Stomach smooth muscle (tissue), 2 donors: Measurements from ENCODE around the gene SLC6A8.
A peak's percentile ranks its signal among the peaks of the same experiment; 100 is the strongest.

Source experiments
- H3K27ac ChIP-seq: one replicate; pipeline ENCODE4 v1.7.0; 2013; ENCODE audit warnings: mild to moderate bottlenecking, low read length, inconsistent platforms
- H3K27me3 ChIP-seq, 2 donors: one replicate each; pipeline ENCODE4 v1.7.0; 2013; ENCODE audit warnings: low read length in 2 of 2; ENCODE audit not compliant: insufficient read depth in 2 of 2, control insufficient read depth in 1 of 2
- H3K36me3 ChIP-seq, 2 donors: one replicate each; pipeline ENCODE4 v1.7.0; 2013; ENCODE audit warnings: low read length in 2 of 2; ENCODE audit not compliant: control insufficient read depth in 2 of 2, insufficient read depth in 2 of 2
- H3K4me1 ChIP-seq: one replicate; pipeline ENCODE4 v1.7.0; 2013; ENCODE audit warnings: low read length; ENCODE audit not compliant: control insufficient read depth, insufficient read depth
- H3K4me3 ChIP-seq, 2 donors: one replicate each; pipeline ENCODE4 v1.7.0; 2013; ENCODE audit warnings: low read length in 2 of 2
- H3K9ac ChIP-seq, 2 donors: one replicate each; pipeline ENCODE4 v1.7.0; 2013; ENCODE audit warnings: low read length in 2 of 2, mild to moderate bottlenecking in 1 of 2
- H3K9me3 ChIP-seq, 2 donors: one replicate each; pipeline ENCODE4 v1.7.0; 2013; ENCODE audit warnings: low read length in 2 of 2; ENCODE audit not compliant: control insufficient read depth in 2 of 2
- donor health status: healthy.
- donor health status: Pancreatic carcinoma.

SLC6A8 gene

DNA sequence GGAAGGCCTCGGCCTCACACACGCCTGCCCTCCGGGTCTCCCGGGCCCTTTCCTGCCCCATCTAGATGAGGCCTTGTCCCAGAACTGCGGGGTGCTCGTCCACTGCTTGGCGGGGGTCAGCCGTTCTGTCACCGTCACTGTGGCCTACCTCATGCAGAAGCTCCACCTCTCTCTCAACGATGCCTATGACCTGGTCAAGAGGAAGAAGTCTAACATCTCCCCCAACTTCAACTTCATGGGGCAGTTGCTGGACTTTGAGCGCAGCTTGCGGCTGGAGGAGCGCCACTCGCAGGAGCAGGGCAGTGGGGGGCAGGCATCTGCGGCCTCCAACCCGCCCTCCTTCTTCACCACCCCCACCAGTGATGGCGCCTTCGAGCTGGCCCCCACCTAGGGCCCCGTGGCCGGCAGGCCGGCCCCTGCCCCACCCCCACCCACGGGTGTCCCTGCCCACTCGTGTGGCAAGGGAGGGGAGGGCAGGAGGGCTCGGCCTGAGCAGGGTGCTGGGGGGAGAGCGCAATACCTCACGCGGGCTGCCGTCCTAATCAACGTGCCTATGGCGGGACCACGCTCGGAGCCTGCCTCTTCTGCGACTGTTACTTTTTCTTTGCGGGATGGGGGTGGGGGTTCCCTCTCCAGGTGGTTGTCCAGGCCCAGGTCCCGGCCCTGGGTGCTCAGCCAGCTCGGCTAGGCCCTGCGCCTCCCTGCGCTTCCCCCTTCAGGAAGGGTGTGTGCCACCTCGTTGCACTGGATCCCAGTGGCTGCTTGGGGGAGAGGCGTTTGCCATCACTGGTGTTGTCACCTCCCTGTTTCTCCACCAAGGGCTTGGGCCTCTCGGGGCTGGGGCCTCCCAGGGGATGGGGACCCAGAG, 37.6 kb upstream of the SLC6A8 start:
- Histone ChIP-seq H3K4me3 (no peak overlapping the region), H3K27me3 (peaks cover 27 to 35% of the 10 kb centered on the region in 2 donors), H3K9me3 (peaks cover 0 to 10% of the 10 kb centered on the region in 2 donors), H3K9ac (no peak overlapping the region), H3K36me3 (no peaks in the 10 kb centered on the region), H3K4me1 (peaks cover 7% of the 10 kb centered on the region), H3K27ac (no peak overlapping the region)

DNA sequence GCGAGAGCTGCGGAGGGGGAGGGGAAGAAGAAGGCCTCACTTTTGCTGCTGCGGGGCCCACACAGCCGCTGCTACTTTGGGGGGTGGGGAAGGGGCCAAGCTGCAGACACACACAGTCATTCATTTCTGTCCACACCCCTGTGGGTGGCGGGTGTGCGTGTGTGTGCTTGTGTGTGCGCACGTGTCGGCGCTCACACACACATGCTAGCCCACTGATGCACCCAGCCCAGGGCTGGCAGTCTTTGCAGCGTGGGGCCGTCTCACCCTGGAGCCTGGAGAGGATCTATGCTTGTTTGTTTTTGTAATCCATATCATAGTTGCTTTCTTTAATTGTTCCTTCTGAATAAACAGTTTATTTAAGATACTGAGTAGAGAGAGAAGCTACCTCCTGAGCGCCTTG, 36.8 kb upstream of the SLC6A8 start:
- peaks cover 0 to 10% of the 10 kb centered on the region in 2 donors for H3K9me3 ChIP-seq
- peaks cover 7% of the 10 kb centered on the region for H3K4me1 ChIP-seq
- H3K4me3 ChIP-seq, result no peak overlapping the region
- peaks cover 19 to 28% of the 10 kb centered on the region in 2 donors for H3K27me3 ChIP-seq
- H3K36me3 ChIP-seq, result no peaks in the 10 kb centered on the region
- no peak overlapping the region for H3K27ac ChIP-seq
- no peak overlapping the region for H3K9ac ChIP-seq

DNA sequence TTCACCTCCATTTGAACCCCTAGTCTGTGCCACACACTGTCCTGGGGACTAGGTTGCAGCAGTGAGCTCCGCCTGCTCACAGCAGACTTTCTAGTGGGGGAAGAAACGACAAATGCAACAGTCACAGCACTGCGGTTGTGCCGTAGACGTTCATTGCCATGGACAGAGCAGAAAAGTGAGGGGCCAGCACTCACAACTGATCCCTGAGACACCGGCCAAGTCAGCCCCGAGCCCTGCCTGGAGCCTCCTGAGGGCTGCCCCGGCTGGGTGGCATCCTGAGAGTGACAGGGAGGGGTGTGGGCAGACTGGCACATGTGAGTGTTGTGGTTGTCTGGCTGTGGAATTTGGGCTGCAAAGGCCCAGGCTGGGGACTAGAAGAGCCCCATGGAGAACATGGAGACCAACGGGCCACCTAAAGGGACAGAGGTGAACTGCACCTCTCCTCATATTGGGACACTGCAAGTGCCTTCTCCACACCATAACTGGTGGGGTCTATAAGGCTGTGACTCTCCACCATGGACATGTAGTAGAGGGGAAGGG, 36.1 kb upstream of the SLC6A8 start:
- no peak overlapping the region for H3K4me3 ChIP-seq
- H3K4me1 ChIP-seq, result peaks cover 7% of the 10 kb centered on the region
- no peaks in the 10 kb centered on the region for H3K36me3 ChIP-seq
- peaks cover 12 to 22% of the 10 kb centered on the region in 2 donors for H3K27me3 ChIP-seq
- H3K27ac ChIP-seq, result no peak overlapping the region
- peaks cover 0 to 10% of the 10 kb centered on the region in 2 donors for H3K9me3 ChIP-seq
- H3K9ac ChIP-seq, result no peak overlapping the region

DNA sequence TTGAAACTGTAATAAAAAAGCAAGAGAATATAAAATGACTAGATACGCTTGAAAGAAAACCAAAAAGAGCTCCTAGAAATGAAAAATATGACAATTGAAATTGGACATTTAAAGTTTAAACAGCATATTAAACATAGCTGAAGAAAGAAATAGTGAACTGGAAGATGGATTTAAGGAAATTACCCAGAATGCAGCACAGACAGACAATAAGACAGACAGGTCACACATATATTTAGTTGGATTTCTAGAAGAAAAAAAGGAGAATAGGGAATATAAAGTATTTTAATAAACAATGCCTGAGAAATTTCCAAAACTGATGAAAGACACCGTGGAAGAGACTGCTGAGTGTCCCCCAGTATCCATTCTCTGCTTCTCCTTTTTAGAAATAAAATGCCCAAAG, 34.2 kb upstream of the SLC6A8 start:
- Histone ChIP-seq H3K4me3 (no peak overlapping the region), H3K4me1 (no peaks in the 10 kb centered on the region), H3K27ac (no peak overlapping the region), H3K36me3 (no peaks in the 10 kb centered on the region), H3K27me3 (peaks cover 2 to 10% of the 10 kb centered on the region in 2 donors), H3K9ac (no peak overlapping the region), H3K9me3 (peaks cover 0 to 10% of the 10 kb centered on the region in 2 donors)

- no peaks in the 10 kb centered on the region for H3K36me3 ChIP-seq
- peaks cover 5 to 7% of the 10 kb centered on the region in 2 donors for H3K27me3 ChIP-seq
These were observed 30.6 kb upstream of the SLC6A8 start for GRCh38 chrX:153657161-153657560.

DNA sequence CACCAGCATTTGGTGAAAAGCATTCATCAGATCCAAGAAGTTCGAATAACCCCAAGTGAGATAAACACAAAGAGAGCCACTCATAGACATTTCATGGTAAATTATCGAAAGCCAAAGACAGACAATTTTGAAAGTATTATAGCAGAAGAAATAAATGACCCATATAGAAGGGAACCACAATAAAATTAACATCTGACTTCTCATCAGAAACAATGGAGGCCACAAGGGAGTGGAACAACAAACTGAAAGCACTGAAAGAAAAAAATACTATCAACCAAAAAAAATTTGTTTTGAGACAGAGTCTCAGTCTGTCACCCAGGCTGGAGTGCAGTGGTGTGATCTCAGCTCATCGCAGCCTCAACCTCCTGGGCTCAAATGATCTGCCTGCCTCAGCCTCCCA, 28.5 kb upstream of the SLC6A8 start:
- H3K4me1 ChIP-seq, result no peaks in the 10 kb centered on the region

More at GRCh38 chrX:153657161-153657560, 30.6 kb upstream of the SLC6A8 start:
- Histone ChIP-seq H3K9ac (no peak overlapping the region), H3K4me1 (no peaks in the 10 kb centered on the region), H3K27ac (no peak overlapping the region), H3K9me3 (peaks cover 0 to 10% of the 10 kb centered on the region in 2 donors), H3K4me3 (no peak overlapping the region)

DNA sequence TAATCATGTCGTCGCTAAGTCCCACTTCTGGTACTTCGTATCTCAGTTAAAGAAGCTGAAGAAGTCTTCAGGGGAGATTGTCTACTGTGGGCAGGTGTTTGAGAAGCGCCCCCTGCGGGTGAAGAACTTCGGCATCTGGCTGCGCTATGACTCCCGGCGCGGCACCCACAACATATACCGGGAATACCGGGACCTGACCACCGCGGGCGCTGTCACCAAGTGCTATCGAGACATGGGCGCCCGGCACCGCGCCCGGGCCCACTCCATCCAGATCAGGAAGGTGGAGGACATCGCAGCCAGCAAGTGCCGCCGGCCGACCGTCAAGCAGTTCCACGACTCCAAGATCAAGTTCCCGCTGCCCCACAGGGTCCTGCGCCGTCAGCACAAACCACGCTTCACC, 25.5 kb upstream of the SLC6A8 start:
- H3K4me1 ChIP-seq, result no peaks in the 10 kb centered on the region
- no peak overlapping the region for H3K4me3 ChIP-seq
- H3K27me3 ChIP-seq, result peaks cover 5 to 20% of the 10 kb centered on the region in 2 donors

More for the DNA sequence above, 28.5 kb upstream of the SLC6A8 start:
- H3K4me3 ChIP-seq, result no peak overlapping the region
- no peaks in the 10 kb centered on the region for H3K36me3 ChIP-seq
- H3K27me3 ChIP-seq, result peaks cover 5 to 10% of the 10 kb centered on the region in 2 donors
- no peak overlapping the region for H3K9ac ChIP-seq
- peaks cover 0 to under 1% of the 10 kb centered on the region in 2 donors for H3K9me3 ChIP-seq
- no peak overlapping the region for H3K27ac ChIP-seq

DNA sequence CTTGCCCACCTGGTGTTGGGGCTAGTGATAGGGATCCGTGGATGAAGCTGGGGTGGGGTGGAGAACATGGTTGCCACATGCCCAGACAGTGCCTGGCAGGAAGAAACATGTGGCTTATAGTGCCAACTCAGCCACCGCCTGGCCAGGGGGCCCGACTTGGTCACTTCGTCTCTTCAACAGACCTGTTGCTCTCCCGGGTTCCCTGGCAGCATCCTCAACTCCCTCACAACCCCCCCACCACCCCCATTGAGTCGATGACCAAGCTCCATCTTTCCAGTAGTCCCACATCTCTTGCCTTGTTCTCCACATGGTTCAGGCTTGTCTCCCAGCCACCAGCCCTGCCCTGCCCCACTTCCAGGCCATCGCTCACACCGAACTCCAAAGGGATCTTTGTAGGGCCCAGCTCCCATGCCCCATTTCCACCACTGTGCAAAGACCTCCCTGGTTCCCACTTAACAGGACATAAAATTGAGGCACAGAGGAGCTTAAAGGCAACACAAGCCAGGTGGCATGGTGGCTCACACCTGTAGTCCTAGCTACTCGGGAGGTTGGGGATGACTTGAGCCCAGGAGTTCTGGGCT, 21.9 kb upstream of the SLC6A8 start:
- Histone ChIP-seq H3K27ac (no peak overlapping the region), H3K4me3 (no peak overlapping the region), H3K27me3 (peaks cover 2 to 27% of the 10 kb centered on the region in 2 donors), H3K9me3 (no peaks in the 10 kb centered on the region), H3K4me1 (peaks cover 14% of the 10 kb centered on the region), H3K36me3 (no peaks in the 10 kb centered on the region), H3K9ac (no peak overlapping the region)

More for the DNA sequence above, 25.5 kb upstream of the SLC6A8 start:
- H3K9ac ChIP-seq, result no peak overlapping the region
- H3K36me3 ChIP-seq, result no peaks in the 10 kb centered on the region
- no peaks in the 10 kb centered on the region for H3K9me3 ChIP-seq
- H3K27ac ChIP-seq, result no peak overlapping the region

- Histone ChIP-seq H3K27me3 (peaks cover 0 to 17% of the 10 kb centered on the region in 2 donors), H3K27ac (no peak overlapping the region), H3K4me3 (peak overlapping the region in 1 of 2 donors; percentile 40), H3K9ac (no peak overlapping the region), H3K4me1 (peaks cover 26% of the 10 kb centered on the region), H3K9me3 (no peaks in the 10 kb centered on the region), H3K36me3 (no peaks in the 10 kb centered on the region)
These were observed 20.3 kb upstream of the SLC6A8 start for GRCh38 chrX:153667281-153667955.

- Histone ChIP-seq H3K9ac (no peak overlapping the region), H3K27me3 (peaks cover 0 to 17% of the 10 kb centered on the region in 2 donors), H3K4me3 (peak overlapping the region in 1 of 2 donors; percentile 40), H3K9me3 (no peaks in the 10 kb centered on the region), H3K4me1 (peaks cover 26% of the 10 kb centered on the region), H3K27ac (peak overlapping the region; percentile 60), H3K36me3 (no peaks in the 10 kb centered on the region)
These were observed 19.8 kb upstream of the SLC6A8 start for GRCh38 chrX:153667956-153668396.
